ENCODE measurements around the gene PID1. TPM values are rescaled to one million over a fixed set of nuclear protein-coding genes. Genes with fewer than 3 reads are reported as not detected.

The PID1 gene
- total RNA-seq, 4 donors from 2014 or later: 15.0 to 64.4 (median 32.5) TPM

DNA sequence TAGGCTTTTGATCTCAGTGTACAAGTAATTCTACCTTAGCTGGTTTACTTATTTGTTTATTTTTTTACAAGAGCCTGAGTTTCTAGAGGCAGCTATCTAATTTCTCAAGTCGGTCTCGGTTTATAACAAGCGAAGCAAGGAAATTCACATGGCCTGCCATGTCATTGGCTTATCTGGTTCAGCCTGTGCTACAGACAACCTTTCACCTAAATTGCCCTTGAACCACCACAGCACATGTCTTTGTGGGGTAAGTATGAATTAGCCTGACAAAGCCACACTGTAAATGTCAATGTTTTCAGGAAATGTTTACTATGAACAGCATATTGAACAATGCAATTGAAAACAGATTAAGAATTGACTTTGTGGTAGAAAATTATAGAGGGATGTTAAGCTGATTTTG, 167.1 kb downstream of the PID1 start:
- no peak for DNase-seq
- H3K4me3 ChIP-seq: no peak overlapping the region
- TF ChIP-seq, protein P1, sequence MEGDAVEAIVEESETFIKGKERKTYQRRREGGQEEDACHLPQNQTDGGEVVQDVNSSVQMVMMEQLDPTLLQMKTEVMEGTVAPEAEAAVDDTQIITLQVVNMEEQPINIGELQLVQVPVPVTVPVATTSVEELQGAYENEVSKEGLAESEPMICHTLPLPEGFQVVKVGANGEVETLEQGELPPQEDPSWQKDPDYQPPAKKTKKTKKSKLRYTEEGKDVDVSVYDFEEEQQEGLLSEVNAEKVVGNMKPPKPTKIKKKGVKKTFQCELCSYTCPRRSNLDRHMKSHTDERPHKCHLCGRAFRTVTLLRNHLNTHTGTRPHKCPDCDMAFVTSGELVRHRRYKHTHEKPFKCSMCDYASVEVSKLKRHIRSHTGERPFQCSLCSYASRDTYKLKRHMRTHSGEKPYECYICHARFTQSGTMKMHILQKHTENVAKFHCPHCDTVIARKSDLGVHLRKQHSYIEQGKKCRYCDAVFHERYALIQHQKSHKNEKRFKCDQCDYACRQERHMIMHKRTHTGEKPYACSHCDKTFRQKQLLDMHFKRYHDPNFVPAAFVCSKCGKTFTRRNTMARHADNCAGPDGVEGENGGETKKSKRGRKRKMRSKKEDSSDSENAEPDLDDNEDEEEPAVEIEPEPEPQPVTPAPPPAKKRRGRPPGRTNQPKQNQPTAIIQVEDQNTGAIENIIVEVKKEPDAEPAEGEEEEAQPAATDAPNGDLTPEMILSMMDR (IDR thresholded peaks at IDR 0.05): no peak
- TF ChIP-seq POLR2A (IDR thresholded peaks at IDR 0.05): no peak
- no peaks in the 10 kb centered on the region for H3K36me3 ChIP-seq
- no peaks in the 10 kb centered on the region for H3K9me3 ChIP-seq
- H3K27ac ChIP-seq: no peak overlapping the region
- H3K4me1 ChIP-seq: no peaks in the 10 kb centered on the region
- no peaks in the 10 kb centered on the region for H3K27me3 ChIP-seq

DNA sequence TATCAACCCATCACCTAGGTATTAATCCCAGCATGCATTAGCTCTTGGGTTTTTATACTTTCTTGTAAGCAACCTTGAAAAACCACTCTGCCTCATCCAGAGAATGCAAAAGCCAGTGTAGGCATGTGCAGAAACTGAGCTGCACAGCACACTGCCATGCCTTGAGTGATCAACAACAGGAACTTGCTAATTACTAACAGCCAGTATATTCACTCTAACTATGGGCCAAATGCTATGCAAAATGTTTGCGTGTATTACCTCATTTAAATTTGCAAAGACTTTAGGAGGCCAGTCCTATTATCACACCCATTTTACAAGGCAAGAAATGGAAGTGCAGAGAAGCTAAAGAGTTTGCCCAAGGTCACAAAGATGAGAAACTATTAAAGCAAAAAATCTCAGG, 169.8 kb downstream of the PID1 start:
- Histone ChIP-seq H3K4me3 (no peak overlapping the region), H3K36me3 (no peaks in the 10 kb centered on the region), H3K27me3 (no peaks in the 10 kb centered on the region), H3K4me1 (no peaks in the 10 kb centered on the region), H3K9me3 (no peaks in the 10 kb centered on the region), H3K27ac (no peak overlapping the region)
- TF ChIP-seq POLR2A (IDR thresholded peaks at IDR 0.05): no peak
- TF ChIP-seq, protein P1 (IDR thresholded peaks at IDR 0.05): no peak
- no peak for DNase-seq

DNA sequence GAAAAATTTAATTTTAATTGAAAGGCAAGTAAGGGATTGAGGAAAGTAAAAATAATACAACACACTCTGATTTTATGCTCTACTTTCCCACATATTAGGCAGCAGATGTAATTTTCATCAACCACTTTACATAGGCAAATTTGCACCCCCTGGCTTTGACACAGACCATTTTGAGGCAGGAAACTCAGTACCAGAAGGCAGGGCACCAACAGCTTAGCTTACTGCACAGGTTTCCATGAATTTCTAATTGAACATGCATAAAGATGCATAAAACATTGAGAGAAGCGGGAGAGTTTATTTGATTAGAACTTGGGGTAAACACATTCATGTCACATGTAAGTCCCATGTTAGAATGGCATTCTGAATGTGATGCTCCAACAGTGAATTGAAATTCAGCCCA, 171.9 kb downstream of the PID1 start:
- H3K27me3 ChIP-seq: no peaks in the 10 kb centered on the region
- DNase-seq: no peak
- H3K27ac ChIP-seq: no peak overlapping the region
- H3K4me1 ChIP-seq: no peaks in the 10 kb centered on the region
- TF ChIP-seq, protein P1 (IDR thresholded peaks at IDR 0.05): no peak
- TF ChIP-seq POLR2A (IDR thresholded peaks at IDR 0.05): no peak
- no peaks in the 10 kb centered on the region for H3K9me3 ChIP-seq
- no peaks in the 10 kb centered on the region for H3K36me3 ChIP-seq
- no peak overlapping the region for H3K4me3 ChIP-seq

DNA sequence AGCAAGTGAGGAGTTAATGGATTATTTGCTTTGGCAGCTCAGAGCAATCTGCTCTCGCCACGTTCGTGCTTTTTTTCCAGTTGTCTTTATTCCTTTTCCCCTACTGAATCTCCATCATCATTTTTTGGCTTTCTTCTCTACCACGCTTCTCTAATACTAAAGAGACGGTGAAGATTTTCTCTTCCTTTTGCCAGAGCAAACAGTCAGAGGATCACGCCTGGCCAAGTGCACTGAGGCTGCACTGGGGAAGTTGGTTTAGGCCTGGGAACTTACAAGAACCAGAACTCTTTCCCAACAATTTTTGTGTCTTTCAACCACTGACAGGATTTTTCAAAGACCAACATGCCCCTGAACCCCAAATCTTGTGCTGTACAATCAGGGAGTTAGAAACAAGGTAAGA, 172.3 kb downstream of the PID1 start:
- Histone ChIP-seq H3K9me3 (no peaks in the 10 kb centered on the region), H3K4me1 (no peaks in the 10 kb centered on the region), H3K36me3 (no peaks in the 10 kb centered on the region), H3K27me3 (no peaks in the 10 kb centered on the region), H3K27ac (no peak overlapping the region), H3K4me3 (no peak overlapping the region)
- DNase-seq: no peak
- TF ChIP-seq, protein P1 (IDR thresholded peaks at IDR 0.05): no peak
- TF ChIP-seq POLR2A (IDR thresholded peaks at IDR 0.05): no peak

DNA sequence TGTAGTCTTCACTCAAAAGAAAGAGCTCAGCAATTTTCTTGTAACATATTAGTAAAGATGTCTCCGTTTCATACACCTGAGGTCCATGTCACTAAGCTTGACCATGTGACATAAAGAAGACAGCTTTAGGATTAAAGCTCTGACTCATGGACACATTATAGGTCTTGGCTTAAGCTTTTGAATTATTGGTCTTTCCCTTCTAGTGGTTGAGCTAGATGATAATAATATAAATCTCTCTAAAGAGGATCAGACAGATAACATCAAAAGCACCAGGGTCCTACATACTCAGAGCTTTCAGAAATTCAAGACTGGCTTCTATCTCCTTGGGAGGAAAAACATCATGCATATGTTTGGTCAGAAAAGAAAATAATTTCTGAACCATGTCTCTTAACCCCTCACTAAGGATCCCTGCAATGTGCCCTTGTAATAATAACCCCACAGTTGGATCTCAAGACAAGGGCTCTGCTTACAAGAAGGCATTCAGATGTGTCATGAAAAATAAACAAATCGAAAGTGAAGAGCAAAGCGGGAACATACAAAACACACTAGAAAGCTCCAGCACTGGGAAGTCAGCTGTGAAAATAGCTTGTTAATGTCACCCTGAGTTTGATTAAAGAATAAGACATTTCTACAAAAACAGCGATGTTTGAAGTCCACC, 174.5 kb downstream of the PID1 start:
- TF ChIP-seq, protein P1 (IDR thresholded peaks at IDR 0.05): no peak
- no peak for TF ChIP-seq POLR2A (IDR thresholded peaks at IDR 0.05)
- H3K4me1 ChIP-seq: no peaks in the 10 kb centered on the region
- no peak for DNase-seq

DNA sequence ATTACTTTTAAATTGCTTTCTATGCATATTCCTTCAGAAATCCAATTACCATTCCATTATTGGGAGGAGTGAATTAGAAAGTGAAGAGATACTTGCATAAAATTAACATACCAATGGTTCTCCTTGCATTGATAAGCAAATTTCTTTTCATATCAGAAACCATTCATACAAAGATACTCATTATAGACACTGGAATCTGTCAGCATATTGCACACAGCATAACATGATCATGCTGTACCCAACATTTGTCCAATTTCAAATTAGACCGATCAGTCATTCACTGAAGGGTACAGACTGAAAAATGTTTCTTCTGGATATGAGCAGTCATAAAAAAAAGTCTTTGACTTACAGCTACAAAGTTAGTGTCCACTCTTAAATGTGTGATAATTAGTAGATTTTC, 175.6 kb downstream of the PID1 start:
- TF ChIP-seq, protein P1 (IDR thresholded peaks at IDR 0.05): no peak
- TF ChIP-seq POLR2A (IDR thresholded peaks at IDR 0.05): no peak
- Histone ChIP-seq H3K4me3 (no peak overlapping the region), H3K9me3 (no peaks in the 10 kb centered on the region), H3K36me3 (no peaks in the 10 kb centered on the region), H3K27ac (no peak overlapping the region), H3K4me1 (no peaks in the 10 kb centered on the region), H3K27me3 (no peaks in the 10 kb centered on the region)
- no peak for DNase-seq

More for the DNA sequence above, 174.5 kb downstream of the PID1 start:
- no peaks in the 10 kb centered on the region for H3K36me3 ChIP-seq
- no peak overlapping the region for H3K4me3 ChIP-seq
- no peaks in the 10 kb centered on the region for H3K9me3 ChIP-seq
- H3K27me3 ChIP-seq: no peaks in the 10 kb centered on the region
- no peak overlapping the region for H3K27ac ChIP-seq
